Adrenal gland (tissue), 12 donors: ENCODE results near the gene ARHGAP26. TPM values are rescaled to one million over a fixed set of nuclear protein-coding genes. Genes with fewer than 3 reads are reported as not detected.

Experiments
- DNase-seq, 7 donors: peaks; one replicate each; pipeline ENCODE4 v3.0.0-alpha.2; 2019 to 2020
- H3K27ac ChIP-seq, 5 donors: fragments of 200-600 bp; sonication (generic) in 4 of 5; 1 replicate in 3 of 5; 2 replicates in 2 of 5; pipeline versions ENCODE4 v1.5.1 to v1.8.0; 2016 to 2020; ENCODE audit warnings: mild to moderate bottlenecking in 1 of 5
- H3K27me3 ChIP-seq: fragments of 200-600 bp; 2 replicates; pipeline ENCODE4 v1.8.0; 2021
- H3K36me3 ChIP-seq, 2 donors: fragments of 200-600 bp; replicated peaks in 1 of 2; 1 replicate in 1 of 2; 2 replicates in 1 of 2; pipeline versions ENCODE4 v1.5.1 to v1.8.0; 2018 to 2022
- H3K4me1 ChIP-seq, 2 donors: fragments of 200-600 bp; replicated peaks in 1 of 2; 1 replicate in 1 of 2; 2 replicates in 1 of 2; pipeline versions ENCODE4 v1.5.1 to v1.8.0; 2018 to 2021
- H3K4me3 ChIP-seq, 4 donors: fragments of 200-600 bp; sonication (generic) in 3 of 4; one replicate each; pipeline ENCODE4 v1.5.1; 2016 to 2018
- H3K9me3 ChIP-seq, 3 donors: fragments of 200-600 bp; sonication (generic) in 1 of 3; replicated peaks in 1 of 3; 1 replicate in 2 of 3; 2 replicates in 1 of 3; pipeline versions ENCODE4 v1.5.1 to v1.8.0; 2016 to 2021
- POLR2A ChIP-seq, 2 donors: fragments of 450-650 bp; IDR thresholded peaks; one replicate each; pipeline ENCODE4 v1.6.1; 2017; ENCODE audit warnings: antibody characterized with exemption in 2 of 2, mild to moderate bottlenecking in 2 of 2, moderate library complexity in 1 of 2
- WGBS, 4 donors: extraction: QIAGEN DNeasy Blood & Tissue Kit in 2 of 4; methylation state at CpG; one replicate each; pipeline versions ENCODE4 v1.1.5 to v1.1.7; 2013 to 2017; 5-methylcytosine and 5-hydroxymethylcytosine counted together
- intact Hi-C, 2 donors: fragments of 100-400 bp; cut with DNase I; formaldehyde crosslinking; loops; one replicate each; pipeline versions ENCODE4 v1.14.1 to v1.15.0; 2022 to 2023
- polyA plus RNA-seq, 3 donors: library from polyadenylated mRNA; stranded (reverse); fragments of 200-250 nt in 2 of 3; fragments of 350-450 nt in 1 of 3; fragmentation: Illumina TruSeq in 1 of 3; extraction: RNeasy Lipid Tissue Mini Kit (QIAGEN cat#74804) in 1 of 3; gene quantifications; one replicate each; pipeline ENCODE4 v1.2.3, GENCODE V29; 2013 to 2014
- total RNA-seq, 9 donors: library from RNA; depleted of rRNA in 4 of 9; stranded (reverse); fragments of >200 nt in 4 of 9; fragments of 120-200 nt in 1 of 9; fragmentation: NEBNext Ultra II Directional in 1 of 9; extraction: Animal tissue kit (Norgen Biotek cat#: 25700) in 1 of 9; gene quantifications; one replicate each; pipeline versions ENCODE4 v1.1.0 to v1.2.4, GENCODE V29; 2013 to 2023
- TF ChIP-seq, protein P1 (sequence below), 6 experiments: fragments of 450-650 bp in 4 of 6; fragments of 200-600 bp in 2 of 6; sonication (generic) in 1 of 6; IDR thresholded peaks; 1 replicate in 5 of 6; 2 replicates in 1 of 6; pipeline versions ENCODE4 v1.5.1 to v1.8.0; 2016 to 2021; ENCODE audit warnings: antibody characterized with exemption in 6 of 6, mild to moderate bottlenecking in 2 of 6, moderate library complexity in 1 of 6
- donor health status: healthy with polysubstance abuse.
- donor health status: Bipolar disorder and iron deficiency.
- donor health status: DM: yes; HTN: yes; CAD: no.
- donor health status: DM: no; HTN: no; CAD: no.
- donor health status: DM: no; HTN: no; CAD: no.
- donor health status: DM: yes; HTN: yes; CAD: no.

The ARHGAP26 gene
- total and polyA plus RNA-seq, 12 donors: 3.0 to 21.7 (median 10.8) TPM

DNA sequence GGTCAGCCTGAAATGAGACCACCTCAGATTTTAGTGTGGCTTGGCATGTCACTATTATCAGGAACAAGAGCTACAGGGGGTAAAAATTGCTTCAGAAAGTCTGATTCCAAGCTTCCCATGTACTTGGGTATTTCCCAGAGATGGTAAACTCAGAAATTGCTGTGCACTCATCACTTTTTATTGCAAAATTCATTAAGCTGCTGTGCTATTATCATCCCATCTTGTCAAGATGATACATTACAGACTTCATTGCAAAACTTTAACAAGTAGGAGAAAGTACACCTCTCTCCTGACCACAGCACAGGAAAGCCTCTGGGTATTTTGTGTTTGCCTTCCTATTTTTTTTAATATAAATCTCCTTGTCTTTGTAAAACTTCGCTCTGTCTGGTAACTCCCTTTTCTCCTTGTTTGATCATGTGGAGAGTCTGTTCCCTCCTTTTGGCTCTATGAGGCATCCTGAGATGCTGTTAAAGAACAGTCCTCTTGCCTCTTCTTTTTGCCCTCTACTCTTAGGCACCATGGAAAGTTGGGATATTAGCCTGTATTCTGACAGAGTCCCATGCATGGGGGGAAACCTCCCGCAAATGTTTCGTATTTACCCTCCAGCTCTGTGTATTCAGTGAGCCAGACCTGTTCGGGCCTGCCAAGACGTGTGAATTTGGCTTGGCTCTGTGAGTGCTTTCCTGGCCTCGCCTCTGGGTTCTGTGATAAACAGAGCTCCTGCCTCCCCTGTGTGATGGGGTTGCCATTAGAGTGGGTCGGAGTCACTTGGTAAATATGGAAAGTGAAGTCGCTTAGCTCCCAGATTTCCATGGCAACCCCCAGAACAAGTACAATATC, 372.6 kb downstream of the ARHGAP26 start:
- no peak overlapping the region for H3K27ac ChIP-seq
- peaks cover 0 to 19% of the 10 kb centered on the region in 2 donors for H3K4me1 ChIP-seq
- DNase-seq: no peak

GRCh38 chr5:143143973-143144372, 373.8 kb downstream of the ARHGAP26 start:
- no peaks in the 10 kb centered on the region for H3K9me3 ChIP-seq
- no peak overlapping the region for H3K4me3 ChIP-seq
- WGBS, 4 donors: 92 to 99% (median 97%) methylated on average over 3 of the region's 3 CpGs
- H3K36me3 ChIP-seq: no peaks in the 10 kb centered on the region
- DNase-seq: no peak
- intact Hi-C loops: no loop called here
- H3K27ac ChIP-seq: no peak overlapping the region
- H3K27me3 ChIP-seq: no peaks in the 10 kb centered on the region
- H3K4me1 ChIP-seq: peaks cover 0 to 26% of the 10 kb centered on the region in 2 donors
- TF ChIP-seq POLR2A (IDR thresholded peaks at IDR 0.05): no peak
- TF ChIP-seq, protein P1, sequence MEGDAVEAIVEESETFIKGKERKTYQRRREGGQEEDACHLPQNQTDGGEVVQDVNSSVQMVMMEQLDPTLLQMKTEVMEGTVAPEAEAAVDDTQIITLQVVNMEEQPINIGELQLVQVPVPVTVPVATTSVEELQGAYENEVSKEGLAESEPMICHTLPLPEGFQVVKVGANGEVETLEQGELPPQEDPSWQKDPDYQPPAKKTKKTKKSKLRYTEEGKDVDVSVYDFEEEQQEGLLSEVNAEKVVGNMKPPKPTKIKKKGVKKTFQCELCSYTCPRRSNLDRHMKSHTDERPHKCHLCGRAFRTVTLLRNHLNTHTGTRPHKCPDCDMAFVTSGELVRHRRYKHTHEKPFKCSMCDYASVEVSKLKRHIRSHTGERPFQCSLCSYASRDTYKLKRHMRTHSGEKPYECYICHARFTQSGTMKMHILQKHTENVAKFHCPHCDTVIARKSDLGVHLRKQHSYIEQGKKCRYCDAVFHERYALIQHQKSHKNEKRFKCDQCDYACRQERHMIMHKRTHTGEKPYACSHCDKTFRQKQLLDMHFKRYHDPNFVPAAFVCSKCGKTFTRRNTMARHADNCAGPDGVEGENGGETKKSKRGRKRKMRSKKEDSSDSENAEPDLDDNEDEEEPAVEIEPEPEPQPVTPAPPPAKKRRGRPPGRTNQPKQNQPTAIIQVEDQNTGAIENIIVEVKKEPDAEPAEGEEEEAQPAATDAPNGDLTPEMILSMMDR (IDR thresholded peaks at IDR 0.05): no peak

More for the DNA sequence above, 372.6 kb downstream of the ARHGAP26 start:
- Histone ChIP-seq H3K27me3 (no peaks in the 10 kb centered on the region), H3K9me3 (no peaks in the 10 kb centered on the region), H3K4me3 (no peak overlapping the region), H3K36me3 (no peaks in the 10 kb centered on the region)
- intact Hi-C loops: no loop called here
- 77 to 89% (median 83%) methylated on average over 8 of the region's 8 CpGs for WGBS, 4 donors
- TF ChIP-seq POLR2A (IDR thresholded peaks at IDR 0.05): no peak
- TF ChIP-seq, protein P1 (IDR thresholded peaks at IDR 0.05): no peak

- peaks cover 0 to 26% of the 10 kb centered on the region in 2 donors for H3K4me1 ChIP-seq
- peak overlapping the region in 2 of 5 donors; percentile 10 to 71 for H3K27ac ChIP-seq
- intact Hi-C loops: no loop called here
- no peaks in the 10 kb centered on the region for H3K27me3 ChIP-seq
- H3K9me3 ChIP-seq: no peaks in the 10 kb centered on the region
- H3K4me3 ChIP-seq: peak overlapping the region in 1 of 4 donors; percentile 3
- WGBS, 4 donors: 66 to 71% (median 67%) methylated on average over 9 of the region's 9 CpGs
- TF ChIP-seq, protein P1 (IDR thresholded peaks at IDR 0.05): no peak
- TF ChIP-seq POLR2A (IDR thresholded peaks at IDR 0.05): no peak
- no peaks in the 10 kb centered on the region for H3K36me3 ChIP-seq
- DNase-seq: no peak
These were observed 375.3 kb downstream of the ARHGAP26 start for GRCh38 chr5:143145243-143146160.

GRCh38 chr5:143146161-143146560, 376.0 kb downstream of the ARHGAP26 start:
- Histone ChIP-seq H3K27me3 (no peaks in the 10 kb centered on the region), H3K4me3 (no peak overlapping the region), H3K36me3 (no peaks in the 10 kb centered on the region), H3K9me3 (no peaks in the 10 kb centered on the region), H3K4me1 (peaks cover 0 to 26% of the 10 kb centered on the region in 2 donors), H3K27ac (peak overlapping the region in 2 of 5 donors; percentile 10 to 71)
- no peak for TF ChIP-seq POLR2A (IDR thresholded peaks at IDR 0.05)
- TF ChIP-seq, protein P1 (IDR thresholded peaks at IDR 0.05): no peak
- DNase-seq: no peak
- intact Hi-C loops: no loop called here
